HEK293 (cell line): Measurements from ENCODE around the gene S1PR3.

Source experiments
- KLF1 ChIP-seq: fragments of 450-650 bp; formaldehyde crosslinking; IDR thresholded peaks from 2 replicates; pipeline ENCODE4 v1.5.1; 2016; ENCODE audit warnings: missing biosample characterization, missing genetic modification characterization
- YY1 ChIP-seq: fragments of 450-650 bp; formaldehyde crosslinking; IDR thresholded peaks from 2 replicates; pipeline ENCODE4 v1.5.1; 2018; ENCODE audit warnings: missing biosample characterization, missing genetic modification characterization
- ZBTB21 ChIP-seq: fragments of 450-650 bp; formaldehyde crosslinking; IDR thresholded peaks from 2 replicates; pipeline ENCODE4 v1.5.1; 2017; ENCODE audit warnings: missing biosample characterization, missing genetic modification characterization
- ZNF350 ChIP-seq: fragments of 450-650 bp; formaldehyde crosslinking; IDR thresholded peaks from 2 replicates; pipeline ENCODE4 v1.5.0; 2017; ENCODE audit warnings: missing biosample characterization, mild to moderate bottlenecking, missing genetic modification characterization
- TF ChIP-seq, protein P1 (sequence below): fragments of 450-650 bp; formaldehyde crosslinking; IDR thresholded peaks from 2 replicates; pipeline ENCODE4 v1.5.1; 2016; ENCODE audit warnings: missing biosample characterization, missing genetic modification characterization

DNA sequence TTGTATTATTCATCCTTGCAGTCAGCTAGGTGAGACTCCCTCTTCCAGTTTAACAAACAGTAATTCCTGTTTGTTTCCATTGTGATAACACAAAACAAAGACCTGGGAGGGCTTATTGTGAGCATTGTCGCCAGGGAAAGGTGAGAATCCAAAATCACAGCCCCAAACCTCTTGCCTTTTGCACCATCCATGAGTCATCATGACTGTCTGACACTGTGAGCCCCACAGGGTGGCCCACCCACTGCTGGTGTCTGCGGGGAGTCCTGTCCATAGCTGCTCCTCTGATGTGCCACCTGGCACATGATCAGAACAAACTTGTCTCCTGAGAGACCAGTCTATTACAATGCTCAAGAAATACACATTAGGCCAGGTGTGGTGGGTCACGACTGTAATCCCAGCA is 33.7 kb upstream of the S1PR3 start:
- TF ChIP-seq KLF1 (tag by site-specific recombination) (no peak), ZBTB21 (no peak), YY1 (no peak), ZNF350 (tag by site-specific recombination) (no peak)
- TF ChIP-seq, protein P1, sequence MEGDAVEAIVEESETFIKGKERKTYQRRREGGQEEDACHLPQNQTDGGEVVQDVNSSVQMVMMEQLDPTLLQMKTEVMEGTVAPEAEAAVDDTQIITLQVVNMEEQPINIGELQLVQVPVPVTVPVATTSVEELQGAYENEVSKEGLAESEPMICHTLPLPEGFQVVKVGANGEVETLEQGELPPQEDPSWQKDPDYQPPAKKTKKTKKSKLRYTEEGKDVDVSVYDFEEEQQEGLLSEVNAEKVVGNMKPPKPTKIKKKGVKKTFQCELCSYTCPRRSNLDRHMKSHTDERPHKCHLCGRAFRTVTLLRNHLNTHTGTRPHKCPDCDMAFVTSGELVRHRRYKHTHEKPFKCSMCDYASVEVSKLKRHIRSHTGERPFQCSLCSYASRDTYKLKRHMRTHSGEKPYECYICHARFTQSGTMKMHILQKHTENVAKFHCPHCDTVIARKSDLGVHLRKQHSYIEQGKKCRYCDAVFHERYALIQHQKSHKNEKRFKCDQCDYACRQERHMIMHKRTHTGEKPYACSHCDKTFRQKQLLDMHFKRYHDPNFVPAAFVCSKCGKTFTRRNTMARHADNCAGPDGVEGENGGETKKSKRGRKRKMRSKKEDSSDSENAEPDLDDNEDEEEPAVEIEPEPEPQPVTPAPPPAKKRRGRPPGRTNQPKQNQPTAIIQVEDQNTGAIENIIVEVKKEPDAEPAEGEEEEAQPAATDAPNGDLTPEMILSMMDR (tag by site-specific recombination): no peak
